ENCODE results near the gene RUNX1.

DNA sequence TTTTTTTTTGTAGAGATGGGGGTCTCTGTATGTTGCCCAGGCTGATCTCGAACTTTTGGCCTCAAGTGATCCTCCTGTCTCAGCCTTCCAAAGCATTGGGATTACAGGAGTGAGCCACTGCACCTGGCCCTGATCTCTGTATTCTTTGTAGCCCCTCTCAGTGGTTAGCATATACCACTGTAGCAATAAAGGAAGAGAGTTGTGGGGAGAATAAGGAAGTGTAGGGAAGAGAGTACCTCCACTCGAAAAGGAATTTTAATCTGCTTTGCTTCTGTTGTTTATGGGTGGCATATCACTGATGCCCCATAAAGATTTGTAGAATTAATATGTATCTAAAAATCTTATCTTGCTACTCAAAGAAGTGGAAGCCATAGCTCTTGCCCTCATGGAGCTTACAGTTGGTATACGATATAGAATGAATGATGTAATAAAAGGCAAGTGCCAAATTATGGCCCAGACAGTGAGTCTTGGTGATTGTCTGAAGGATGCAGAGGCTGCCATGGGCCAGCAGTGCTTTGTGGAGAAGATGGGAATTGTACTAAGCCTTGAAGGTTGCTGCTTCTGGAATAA lies 284.3 kb downstream of the RUNX1 start:
- TF ChIP-seq, protein P1, sequence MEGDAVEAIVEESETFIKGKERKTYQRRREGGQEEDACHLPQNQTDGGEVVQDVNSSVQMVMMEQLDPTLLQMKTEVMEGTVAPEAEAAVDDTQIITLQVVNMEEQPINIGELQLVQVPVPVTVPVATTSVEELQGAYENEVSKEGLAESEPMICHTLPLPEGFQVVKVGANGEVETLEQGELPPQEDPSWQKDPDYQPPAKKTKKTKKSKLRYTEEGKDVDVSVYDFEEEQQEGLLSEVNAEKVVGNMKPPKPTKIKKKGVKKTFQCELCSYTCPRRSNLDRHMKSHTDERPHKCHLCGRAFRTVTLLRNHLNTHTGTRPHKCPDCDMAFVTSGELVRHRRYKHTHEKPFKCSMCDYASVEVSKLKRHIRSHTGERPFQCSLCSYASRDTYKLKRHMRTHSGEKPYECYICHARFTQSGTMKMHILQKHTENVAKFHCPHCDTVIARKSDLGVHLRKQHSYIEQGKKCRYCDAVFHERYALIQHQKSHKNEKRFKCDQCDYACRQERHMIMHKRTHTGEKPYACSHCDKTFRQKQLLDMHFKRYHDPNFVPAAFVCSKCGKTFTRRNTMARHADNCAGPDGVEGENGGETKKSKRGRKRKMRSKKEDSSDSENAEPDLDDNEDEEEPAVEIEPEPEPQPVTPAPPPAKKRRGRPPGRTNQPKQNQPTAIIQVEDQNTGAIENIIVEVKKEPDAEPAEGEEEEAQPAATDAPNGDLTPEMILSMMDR (IDR thresholded peaks at IDR 0.05), result no peak
- no peak for TF ChIP-seq POLR2AphosphoS5 (IDR thresholded peaks at IDR 0.05)
